IPS DF 6.9 (cell line): Measurements from ENCODE around the gene RASA3.
"Not testable (repeated sequence)": the region's sequence is repeated elsewhere in the genome, so short reads cannot be mapped to it uniquely, and the experiment has no call there.

ENCODE experiments used
- DNase-seq: peaks from one replicate; pipeline ENCODE4 v3.0.0-alpha.2; 2013; ENCODE audit warnings: low read depth, low spot score
- H3K27ac ChIP-seq: one replicate; pipeline ENCODE4 v1.5.1; 2013; ENCODE audit warnings: low read length, control low read depth
- H3K27me3 ChIP-seq: 2 replicates; pipeline ENCODE4 v1.6.1; 2013; ENCODE audit warnings: mild to moderate bottlenecking, low read length; ENCODE audit not compliant: control insufficient read depth, insufficient read depth
- H3K36me3 ChIP-seq: 2 replicates; pipeline ENCODE4 v1.6.1; 2013; ENCODE audit warnings: low read length; ENCODE audit not compliant: control insufficient read depth, insufficient read depth
- H3K4me1 ChIP-seq: 2 replicates; pipeline ENCODE4 v1.6.1; 2013; ENCODE audit warnings: low read length; ENCODE audit not compliant: control insufficient read depth, insufficient read depth
- H3K4me3 ChIP-seq: 2 replicates; pipeline ENCODE4 v1.5.1; 2013; ENCODE audit warnings: mild to moderate bottlenecking, low read length
- H3K9me3 ChIP-seq: 2 replicates; pipeline ENCODE4 v1.6.1; 2013; ENCODE audit warnings: low read length, inconsistent platforms; ENCODE audit not compliant: control insufficient read depth, insufficient read depth
- WGBS: extraction: QIAGEN DNeasy Blood & Tissue Kit; methylation state at CpG from one replicate; pipeline ENCODE4 v1.1.7; 2013; ENCODE audit warnings: mixed read lengths, missing lambda C conversion rate; ENCODE audit not compliant: insufficient read length, insufficient coverage; 5-methylcytosine and 5-hydroxymethylcytosine counted together

Gene RASA3

GRCh38 chr13:114104655-114105520, 27.5 kb downstream of the RASA3 start:
- H3K27me3 ChIP-seq = no peaks in the 10 kb centered on the region
- H3K9me3 ChIP-seq = no peaks in the 10 kb centered on the region
- no peaks in the 10 kb centered on the region for H3K36me3 ChIP-seq
- H3K4me1 ChIP-seq = peaks cover 2% of the 10 kb centered on the region; the same call in 1 of the 2 replicates
- DNase-seq = no peak
- WGBS = 100% methylated on average over 4 of the region's 24 CpGs
- no peak overlapping the region for H3K4me3 ChIP-seq
- no peak overlapping the region for H3K27ac ChIP-seq

GRCh38 chr13:114103801-114104654, 28.4 kb downstream of the RASA3 start:
- no peak for DNase-seq
- Histone ChIP-seq H3K9me3 (no peaks in the 10 kb centered on the region), H3K4me1 (no peaks in the 10 kb centered on the region; the same call in 1 of the 2 replicates), H3K27me3 (no peaks in the 10 kb centered on the region), H3K27ac (no peak overlapping the region), H3K36me3 (no peaks in the 10 kb centered on the region), H3K4me3 (no peak overlapping the region)
- WGBS = no CpG with 5 or more reads among the region's 62 CpGs

GRCh38 chr13:114103289-114103621, 29.2 kb downstream of the RASA3 start:
- not testable (repeated sequence) for H3K27ac ChIP-seq, H3K27me3 ChIP-seq, H3K4me3 ChIP-seq, H3K36me3 ChIP-seq, H3K9me3 ChIP-seq, H3K4me1 ChIP-seq, DNase-seq
- WGBS = no CpG with 5 or more reads among the region's 20 CpGs

GRCh38 chr13:114102521-114103288, 29.7 kb downstream of the RASA3 start:
- Histone ChIP-seq H3K4me3 (no peak overlapping the region), H3K9me3 (no peaks in the 10 kb centered on the region), H3K4me1 (no peaks in the 10 kb centered on the region; the same call in 1 of the 2 replicates), H3K27ac (no peak overlapping the region), H3K27me3 (no peaks in the 10 kb centered on the region), H3K36me3 (no peaks in the 10 kb centered on the region)
- DNase-seq = no peak
- WGBS = no CpG with 5 or more reads among the region's 29 CpGs

GRCh38 chr13:114102131-114102520, 30.3 kb downstream of the RASA3 start:
- no peak overlapping the region for H3K4me3 ChIP-seq
- no peaks in the 10 kb centered on the region for H3K9me3 ChIP-seq
- no peak overlapping the region for H3K27ac ChIP-seq
- H3K36me3 ChIP-seq = no peaks in the 10 kb centered on the region
- WGBS = no CpG with 5 or more reads among the region's 18 CpGs
- H3K4me1 ChIP-seq = no peaks in the 10 kb centered on the region; the same call in 1 of the 2 replicates
- H3K27me3 ChIP-seq = no peaks in the 10 kb centered on the region
- no peak for DNase-seq

GRCh38 chr13:114101358-114102130, 30.9 kb downstream of the RASA3 start:
- H3K27ac ChIP-seq = no peak overlapping the region
- H3K4me3 ChIP-seq = no peak overlapping the region
- H3K9me3 ChIP-seq = no peaks in the 10 kb centered on the region
- DNase-seq = no peak
- H3K36me3 ChIP-seq = no peaks in the 10 kb centered on the region
- no peaks in the 10 kb centered on the region for H3K27me3 ChIP-seq
- no peaks in the 10 kb centered on the region; the same call in 1 of the 2 replicates for H3K4me1 ChIP-seq
- no CpG with 5 or more reads among the region's 27 CpGs for WGBS

- no peak overlapping the region for H3K4me3 ChIP-seq
- no peaks in the 10 kb centered on the region for H3K9me3 ChIP-seq
- no peaks in the 10 kb centered on the region; the same call in 1 of the 2 replicates for H3K4me1 ChIP-seq
- WGBS = no CpG with 5 or more reads among the region's 29 CpGs
- no peak for DNase-seq
- no peaks in the 10 kb centered on the region for H3K27me3 ChIP-seq
- no peaks in the 10 kb centered on the region for H3K36me3 ChIP-seq
- H3K27ac ChIP-seq = no peak overlapping the region
Measured at GRCh38 chr13:114100446-114101357, 31.7 kb downstream of the RASA3 start.

GRCh38 chr13:114099918-114100445, 32.4 kb downstream of the RASA3 start:
- Histone ChIP-seq H3K4me1 (no peaks in the 10 kb centered on the region; the same call in 1 of the 2 replicates), H3K27me3 (no peaks in the 10 kb centered on the region), H3K36me3 (no peaks in the 10 kb centered on the region), H3K27ac (no peak overlapping the region), H3K4me3 (no peak overlapping the region), H3K9me3 (no peaks in the 10 kb centered on the region)
- DNase-seq = no peak
- no CpG with 5 or more reads among the region's 25 CpGs for WGBS

GRCh38 chr13:114099191-114099590, 33.2 kb downstream of the RASA3 start:
- no peak overlapping the region for H3K27ac ChIP-seq
- H3K4me3 ChIP-seq = no peak overlapping the region
- no peaks in the 10 kb centered on the region for H3K9me3 ChIP-seq
- H3K36me3 ChIP-seq = no peaks in the 10 kb centered on the region
- no CpG with 5 or more reads among the region's 15 CpGs for WGBS
- H3K27me3 ChIP-seq = no peaks in the 10 kb centered on the region
- DNase-seq = no peak
- H3K4me1 ChIP-seq = no peaks in the 10 kb centered on the region; the same call in 1 of the 2 replicates
